GM12875 (cell line): ENCODE results near the gene SOBP.

Experiments
- H3K4me3 ChIP-seq: one replicate; pipeline ENCODE4 v1.5.1; 2011; ENCODE audit warnings: low read depth, low read length, control low read depth
- TF ChIP-seq, protein P1 (sequence below): IDR thresholded peaks from 2 replicates; pipeline ENCODE4 v1.5.1; 2011; ENCODE audit warnings: low read depth, mild to moderate bottlenecking, control low read depth, inconsistent platforms, low read length, moderate library complexity, borderline replicate concordance; ENCODE audit not compliant: insufficient read depth

SOBP gene

DNA sequence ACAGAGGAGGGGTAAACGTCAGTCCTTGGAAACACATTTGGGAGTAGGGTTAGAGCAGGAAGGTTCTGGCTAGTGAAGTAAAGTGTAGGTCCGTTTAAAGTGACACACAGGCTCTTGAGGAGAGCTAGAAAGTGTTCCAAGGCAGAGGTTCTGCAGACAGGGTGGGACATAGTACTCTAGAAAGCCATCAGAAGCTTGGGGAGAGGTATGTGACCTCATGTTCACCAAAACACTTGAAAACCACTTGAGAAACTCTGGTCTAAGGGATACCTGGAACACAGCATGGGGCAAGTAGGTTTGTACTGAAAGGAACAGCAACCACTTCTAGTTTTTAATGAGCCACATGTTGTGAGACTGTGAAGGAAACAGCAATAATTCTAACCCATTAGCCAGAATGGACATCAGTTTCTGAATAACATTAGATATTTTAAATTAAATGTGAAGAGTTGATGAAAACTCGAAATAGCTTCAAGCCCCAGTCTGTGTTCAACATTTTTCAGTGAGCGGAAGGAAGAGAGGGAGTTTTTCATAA, 49.0 kb downstream of the SOBP start:
- no peak overlapping the region for H3K4me3 ChIP-seq
- TF ChIP-seq, protein P1, sequence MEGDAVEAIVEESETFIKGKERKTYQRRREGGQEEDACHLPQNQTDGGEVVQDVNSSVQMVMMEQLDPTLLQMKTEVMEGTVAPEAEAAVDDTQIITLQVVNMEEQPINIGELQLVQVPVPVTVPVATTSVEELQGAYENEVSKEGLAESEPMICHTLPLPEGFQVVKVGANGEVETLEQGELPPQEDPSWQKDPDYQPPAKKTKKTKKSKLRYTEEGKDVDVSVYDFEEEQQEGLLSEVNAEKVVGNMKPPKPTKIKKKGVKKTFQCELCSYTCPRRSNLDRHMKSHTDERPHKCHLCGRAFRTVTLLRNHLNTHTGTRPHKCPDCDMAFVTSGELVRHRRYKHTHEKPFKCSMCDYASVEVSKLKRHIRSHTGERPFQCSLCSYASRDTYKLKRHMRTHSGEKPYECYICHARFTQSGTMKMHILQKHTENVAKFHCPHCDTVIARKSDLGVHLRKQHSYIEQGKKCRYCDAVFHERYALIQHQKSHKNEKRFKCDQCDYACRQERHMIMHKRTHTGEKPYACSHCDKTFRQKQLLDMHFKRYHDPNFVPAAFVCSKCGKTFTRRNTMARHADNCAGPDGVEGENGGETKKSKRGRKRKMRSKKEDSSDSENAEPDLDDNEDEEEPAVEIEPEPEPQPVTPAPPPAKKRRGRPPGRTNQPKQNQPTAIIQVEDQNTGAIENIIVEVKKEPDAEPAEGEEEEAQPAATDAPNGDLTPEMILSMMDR: no peak

DNA sequence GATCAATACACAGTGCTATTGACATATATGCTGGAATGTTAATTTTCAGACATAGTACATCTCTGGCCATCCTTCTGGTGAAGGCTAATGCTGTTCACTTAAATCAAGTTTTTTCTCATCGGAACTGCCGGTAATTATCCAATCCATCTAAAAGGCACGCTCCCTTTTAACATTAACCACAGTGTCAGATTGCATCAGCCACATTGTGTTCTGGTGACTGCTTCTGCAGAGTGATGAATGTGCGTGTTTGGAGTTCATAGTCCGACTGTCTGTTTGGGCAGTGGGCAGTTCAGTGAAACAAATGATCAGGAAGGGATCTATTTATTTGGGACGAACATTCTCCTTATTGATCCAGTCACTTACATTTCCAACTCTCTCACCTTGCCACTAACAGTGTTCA, 49.5 kb downstream of the SOBP start:
- H3K4me3 ChIP-seq: no peak overlapping the region
- TF ChIP-seq, protein P1: no peak

DNA sequence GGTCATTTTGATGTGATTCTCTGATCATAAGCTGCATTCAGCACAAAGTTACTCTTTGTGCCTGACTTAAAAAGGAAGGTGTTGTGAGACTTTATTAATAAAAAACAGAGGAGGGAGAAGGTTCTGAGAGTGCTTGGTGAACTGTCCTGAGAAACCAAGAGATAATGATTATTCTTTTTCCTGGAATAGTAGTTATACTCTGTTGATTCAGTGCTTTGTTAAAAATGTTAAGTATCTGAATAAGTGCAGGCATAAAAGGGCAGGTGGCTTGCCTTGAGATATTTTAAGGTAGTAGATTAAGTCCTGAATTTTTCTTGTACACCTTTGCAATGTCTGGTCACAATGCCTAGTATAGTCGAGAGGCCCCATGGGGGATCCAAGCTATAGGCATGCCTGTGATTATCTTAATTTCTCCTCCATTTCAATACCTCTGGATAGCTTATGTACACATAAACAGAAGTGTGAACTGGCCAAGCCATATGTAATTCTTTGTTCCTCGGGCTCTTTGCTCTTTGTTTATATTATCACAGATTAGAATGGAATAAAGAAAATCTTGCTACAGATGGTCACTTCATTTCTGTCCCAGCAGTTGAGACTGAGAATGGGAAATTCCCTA, 50.0 kb downstream of the SOBP start:
- H3K4me3 ChIP-seq: no peak overlapping the region
- TF ChIP-seq, protein P1: no peak

DNA sequence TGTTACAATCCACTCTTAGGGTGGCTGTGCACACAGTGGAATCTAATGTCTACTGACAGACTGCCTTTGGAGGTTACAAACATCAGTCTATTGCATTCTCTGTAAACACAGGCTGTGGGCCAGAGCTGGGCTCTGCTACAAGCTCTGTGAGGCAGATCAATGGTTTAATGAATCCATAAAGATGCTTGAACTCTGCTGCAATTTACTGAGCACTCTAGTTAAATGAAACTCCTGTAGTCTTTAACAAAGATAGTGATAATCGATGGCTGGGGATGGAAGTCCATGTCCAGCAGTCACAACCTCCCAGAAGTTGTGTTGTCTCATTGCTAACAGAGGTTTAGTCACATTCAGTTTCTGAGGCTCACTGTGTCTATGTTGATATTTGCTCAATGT, 50.5 kb downstream of the SOBP start:
- no peak overlapping the region for H3K4me3 ChIP-seq
- TF ChIP-seq, protein P1: no peak

DNA sequence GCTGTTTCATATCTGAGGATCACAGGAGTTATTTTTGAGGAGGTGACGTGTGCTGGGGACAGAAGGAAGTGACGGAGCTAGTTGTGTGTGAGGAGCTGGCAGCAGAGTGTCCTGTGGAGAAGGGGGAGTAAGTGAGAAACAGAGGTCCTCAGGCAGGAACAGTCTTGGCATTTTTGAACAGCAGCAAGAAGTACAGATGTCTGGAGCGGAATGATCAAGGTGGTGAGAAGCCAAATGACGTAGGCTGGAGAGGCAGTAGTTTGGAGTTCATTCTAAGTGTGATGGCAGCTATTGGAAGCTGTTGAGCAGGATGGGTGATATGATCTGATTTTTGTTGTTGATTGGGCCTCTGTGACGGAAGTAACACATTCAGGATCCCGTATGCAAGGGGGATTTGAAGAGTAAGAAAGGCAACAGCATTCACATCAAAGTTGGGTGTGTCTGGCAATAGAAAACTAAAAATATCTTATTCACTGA, 52.3 kb downstream of the SOBP start:
- H3K4me3 ChIP-seq: no peak overlapping the region
- TF ChIP-seq, protein P1: no peak

DNA sequence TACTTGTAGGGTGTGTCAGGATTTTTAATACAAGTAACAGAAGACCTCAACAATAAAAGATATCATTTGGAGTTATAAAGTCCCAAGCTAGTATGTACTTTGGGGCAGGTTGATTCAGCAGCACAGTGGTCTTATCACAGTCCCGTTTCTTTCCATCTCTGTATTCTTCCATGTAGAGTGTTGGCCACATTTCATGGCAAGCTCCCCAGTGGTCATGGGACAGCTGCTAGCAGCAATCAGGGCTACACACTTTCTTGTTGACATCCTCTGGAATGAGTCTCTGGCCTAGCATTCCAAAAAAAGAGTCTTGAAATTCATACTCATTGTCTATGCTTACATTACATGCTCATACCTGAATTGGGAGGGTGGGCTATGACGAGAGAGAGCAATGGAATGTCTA, 53.2 kb downstream of the SOBP start:
- H3K4me3 ChIP-seq: no peak overlapping the region
- TF ChIP-seq, protein P1: no peak

DNA sequence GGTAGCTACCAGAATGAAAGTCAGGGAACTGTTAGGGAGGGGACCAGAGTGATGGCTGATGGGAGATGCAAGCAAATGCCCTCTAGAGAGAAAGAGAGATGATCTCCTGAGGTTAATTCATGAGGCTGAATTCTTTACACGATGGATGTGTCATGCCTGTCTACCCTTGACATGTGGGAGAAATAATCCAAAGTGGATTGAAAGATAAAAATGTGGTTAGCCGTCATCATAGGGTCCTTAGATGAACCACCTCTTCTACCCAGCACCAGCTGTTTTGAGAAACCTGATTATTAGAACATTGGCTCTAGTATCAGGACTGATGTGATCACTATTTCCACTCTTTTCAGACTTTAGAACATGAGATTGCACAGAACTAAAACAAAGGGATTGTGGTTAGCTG, 53.6 kb downstream of the SOBP start:
- H3K4me3 ChIP-seq: no peak overlapping the region
- TF ChIP-seq, protein P1: no peak
